Ovary (tissue), 9 donors: ENCODE results near the gene DCTPP1. TPM values are rescaled to one million over a fixed set of nuclear protein-coding genes. Genes with fewer than 3 reads are reported as not detected.

ENCODE experiments used
- DNase-seq, 5 donors: peaks; one replicate each; pipeline ENCODE4 v3.0.0-alpha.2; 2019 to 2020
- H3K27ac ChIP-seq, 2 donors: fragments of 200-600 bp; one replicate each; pipeline versions ENCODE4 v1.5.1 to v1.8.0; 2019 to 2022
- H3K27me3 ChIP-seq: fragments of 200-600 bp; one replicate; pipeline ENCODE4 v1.8.0; 2022
- H3K36me3 ChIP-seq: fragments of 200-600 bp; sonication (generic); one replicate; pipeline ENCODE4 v1.5.1; 2019
- H3K4me1 ChIP-seq: one replicate; pipeline ENCODE4 v1.8.1; 2013; ENCODE audit warnings: mild to moderate bottlenecking, moderate library complexity; ENCODE audit not compliant: insufficient read depth
- H3K4me3 ChIP-seq: fragments of 200-600 bp; sonication (generic); one replicate; pipeline ENCODE4 v1.5.1; 2017
- H3K9me3 ChIP-seq, 2 donors: fragments of 200-600 bp in 1 of 2; sonication (generic) in 1 of 2; one replicate each; pipeline versions ENCODE4 v1.5.1 to v1.8.1; 2013 to 2019; ENCODE audit warnings: mild to moderate bottlenecking in 1 of 2, moderate library complexity in 1 of 2
- EP300 ChIP-seq: sonication (generic); formaldehyde crosslinking; IDR thresholded peaks from one replicate; pipeline ENCODE4 v1.6.1; 2017; ENCODE audit warnings: antibody characterized with exemption
- POLR2A ChIP-seq: fragments of 450-650 bp; IDR thresholded peaks from one replicate; pipeline ENCODE4 v1.6.1; 2017; ENCODE audit warnings: antibody characterized with exemption, mild to moderate bottlenecking, moderate library complexity
- WGBS, 3 donors: extraction: QIAGEN DNeasy Blood & Tissue Kit in 1 of 3; methylation state at CpG; one replicate each; pipeline versions ENCODE4 v1.1.5 to v1.1.7; 2013 to 2017; 5-methylcytosine and 5-hydroxymethylcytosine counted together
- intact Hi-C, 4 donors: fragments of 100-400 bp; cut with DNase I; formaldehyde crosslinking; loops; one replicate each; pipeline versions ENCODE4 v1.11.0 to v1.15.1; 2022 to 2023
- polyA plus RNA-seq, 2 donors: library from polyadenylated mRNA; stranded (reverse); fragments of 200-250 nt in 1 of 2; fragments of 350-450 nt in 1 of 2; fragmentation: Illumina TruSeq in 1 of 2; extraction: RNeasy Lipid Tissue Mini Kit (QIAGEN cat#74804) in 1 of 2; gene quantifications; one replicate each; pipeline ENCODE4 v1.2.3, GENCODE V29; 2013 to 2014
- total RNA-seq, 7 donors: library from RNA; depleted of rRNA in 2 of 7; stranded (reverse); fragments of >200 nt in 2 of 7; fragmentation: NEBNext Ultra II Directional in 3 of 7; extraction: Animal tissue kit (Norgen Biotek cat#: 25700) in 3 of 7; gene quantifications; one replicate each; pipeline versions ENCODE4 v1.1.0 to v1.2.4, GENCODE V29; 2016 to 2023
- TF ChIP-seq, protein P1 (sequence below), 3 donors: fragments of 450-650 bp in 2 of 3; fragments of 200-600 bp in 1 of 3; IDR thresholded peaks; one replicate each; pipeline versions ENCODE4 v1.5.1 to v1.8.0; 2016 to 2022; ENCODE audit warnings: antibody characterized with exemption in 3 of 3, mild to moderate bottlenecking in 1 of 3
- donor health status: DM: no; HTN: no; CAD: no; lungs with moderate emphysema.
- donor health status: DM: no; HTN: no; CAD: no.
- donor health status: Bipolar disorder and iron deficiency.
- donor health status: DM: yes; HTN: yes; CAD: no.
- donor health status: DM: no; HTN: no; CAD: no.
- donor health status: DM: yes; HTN: yes; CAD: no.

DCTPP1 gene
- total and polyA plus RNA-seq, 9 donors = 13.2 to 34.4 (median 22.6) TPM

DNA sequence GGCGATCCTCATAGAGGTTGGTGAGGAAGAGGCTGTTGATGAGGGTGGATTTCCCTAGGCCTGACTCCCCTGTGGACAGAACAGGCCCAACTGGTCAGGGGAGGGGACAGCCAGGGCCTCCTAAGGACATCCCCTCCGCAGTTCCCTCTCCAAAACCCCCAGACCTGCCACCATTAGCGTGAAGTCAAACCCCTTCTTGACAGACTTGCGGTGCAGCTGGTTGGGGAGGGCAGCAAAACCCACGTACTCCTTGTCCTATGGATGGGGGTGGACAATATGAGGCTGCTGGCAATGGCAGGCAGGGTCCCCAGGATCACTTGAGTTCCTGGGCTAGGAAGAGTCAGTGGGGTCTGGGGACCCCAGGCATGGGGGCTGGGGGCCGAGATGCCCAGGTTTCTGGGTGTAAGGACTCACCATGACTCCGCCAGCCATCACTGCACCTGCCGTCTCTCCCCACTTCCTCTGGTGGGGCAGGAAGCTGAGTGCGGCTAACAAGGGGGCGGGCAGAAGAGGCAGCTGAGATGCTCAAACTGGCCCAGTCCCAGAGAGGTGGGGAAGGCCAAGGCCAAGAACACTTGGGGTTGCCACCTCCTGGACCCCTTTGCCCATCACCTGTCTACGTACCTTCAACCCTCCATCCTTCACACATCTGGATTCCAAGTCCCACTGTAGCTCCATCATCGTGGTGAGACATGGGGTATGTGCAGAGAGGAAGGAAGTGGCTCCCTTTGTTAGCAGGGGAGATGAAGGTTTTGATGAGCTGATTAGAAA is 47.5 kb downstream of the DCTPP1 start, which contains the start of gene SEPTIN1:
TSS of gene SEPTIN1 (minus strand) at position 451 of the 771 bp plus-strand sequence. CDS start at position 432, 19 bp downstream.
- Histone ChIP-seq H3K4me1 (peaks cover 4% of the 10 kb centered on the region), H3K9me3 (no peaks in the 10 kb centered on the region), H3K27ac (peak within 1 kb of the TSS in 1 of 2 donors; percentile 21), H3K4me3 (no peak within 1 kb of the TSS), H3K36me3 (no peaks in the 10 kb centered on the region), H3K27me3 (no peaks in the 10 kb centered on the region)
- DNase-seq = peak in 1 of 5 donors; percentile 39
- intact Hi-C loops = no loop called here
- 49 to 65% (median 56%) methylated on average over 12 of the region's 12 CpGs for WGBS, 3 donors
- TF ChIP-seq, protein P1, sequence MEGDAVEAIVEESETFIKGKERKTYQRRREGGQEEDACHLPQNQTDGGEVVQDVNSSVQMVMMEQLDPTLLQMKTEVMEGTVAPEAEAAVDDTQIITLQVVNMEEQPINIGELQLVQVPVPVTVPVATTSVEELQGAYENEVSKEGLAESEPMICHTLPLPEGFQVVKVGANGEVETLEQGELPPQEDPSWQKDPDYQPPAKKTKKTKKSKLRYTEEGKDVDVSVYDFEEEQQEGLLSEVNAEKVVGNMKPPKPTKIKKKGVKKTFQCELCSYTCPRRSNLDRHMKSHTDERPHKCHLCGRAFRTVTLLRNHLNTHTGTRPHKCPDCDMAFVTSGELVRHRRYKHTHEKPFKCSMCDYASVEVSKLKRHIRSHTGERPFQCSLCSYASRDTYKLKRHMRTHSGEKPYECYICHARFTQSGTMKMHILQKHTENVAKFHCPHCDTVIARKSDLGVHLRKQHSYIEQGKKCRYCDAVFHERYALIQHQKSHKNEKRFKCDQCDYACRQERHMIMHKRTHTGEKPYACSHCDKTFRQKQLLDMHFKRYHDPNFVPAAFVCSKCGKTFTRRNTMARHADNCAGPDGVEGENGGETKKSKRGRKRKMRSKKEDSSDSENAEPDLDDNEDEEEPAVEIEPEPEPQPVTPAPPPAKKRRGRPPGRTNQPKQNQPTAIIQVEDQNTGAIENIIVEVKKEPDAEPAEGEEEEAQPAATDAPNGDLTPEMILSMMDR (IDR thresholded peaks at IDR 0.05) = no peak
- TF ChIP-seq EP300 (no peak), POLR2A (no peak)

GRCh38 chr16:30381291-30382041 is 48.4 kb downstream of the DCTPP1 start:
- H3K36me3 ChIP-seq = no peaks in the 10 kb centered on the region
- TF ChIP-seq POLR2A = no peak
- H3K4me3 ChIP-seq = no peak overlapping the region
- peak in 1 of 5 donors; percentile 46 for DNase-seq
- H3K9me3 ChIP-seq = no peaks in the 10 kb centered on the region
- peaks cover 4% of the 10 kb centered on the region for H3K4me1 ChIP-seq
- intact Hi-C loops = no loop called here
- 71 to 79% (median 75%) methylated on average over 13 of the region's 13 CpGs for WGBS, 3 donors
- no peak overlapping the region for H3K27ac ChIP-seq
- no peaks in the 10 kb centered on the region for H3K27me3 ChIP-seq

DNA sequence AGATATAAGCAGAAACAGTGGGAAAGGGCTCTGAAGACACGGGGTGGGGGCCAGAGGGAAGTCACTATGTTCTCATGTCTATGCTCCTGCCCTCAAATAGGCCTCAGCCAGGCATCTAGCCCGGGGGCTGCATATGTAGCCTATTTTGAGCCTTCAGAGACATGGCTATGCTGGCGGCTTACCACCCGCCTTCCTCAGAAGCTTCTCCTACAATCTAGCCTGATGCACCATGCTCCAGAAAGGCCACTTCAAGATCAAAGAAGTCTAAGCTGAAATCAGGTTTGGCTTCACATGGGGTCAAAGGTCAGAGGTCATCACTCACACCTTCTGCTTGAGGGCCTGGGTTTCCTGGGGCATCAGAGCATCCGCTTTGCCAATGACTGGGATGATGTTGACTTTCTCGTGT is 49.0 kb downstream of the DCTPP1 start:
- H3K4me1 ChIP-seq = peaks cover 4% of the 10 kb centered on the region
- no peaks in the 10 kb centered on the region for H3K36me3 ChIP-seq
- no peaks in the 10 kb centered on the region for H3K9me3 ChIP-seq
- intact Hi-C loops = no loop called here
- no peak overlapping the region for H3K4me3 ChIP-seq
- DNase-seq = peak in 1 of 5 donors; percentile 33
- no peaks in the 10 kb centered on the region for H3K27me3 ChIP-seq
- H3K27ac ChIP-seq = no peak overlapping the region
- TF ChIP-seq EP300 (no peak), POLR2A (no peak)
- TF ChIP-seq, protein P1 (IDR thresholded peaks at IDR 0.05) = no peak
- WGBS, 3 donors = 74 to 76% (median 75%) methylated on average over 6 of the region's 6 CpGs

DNA sequence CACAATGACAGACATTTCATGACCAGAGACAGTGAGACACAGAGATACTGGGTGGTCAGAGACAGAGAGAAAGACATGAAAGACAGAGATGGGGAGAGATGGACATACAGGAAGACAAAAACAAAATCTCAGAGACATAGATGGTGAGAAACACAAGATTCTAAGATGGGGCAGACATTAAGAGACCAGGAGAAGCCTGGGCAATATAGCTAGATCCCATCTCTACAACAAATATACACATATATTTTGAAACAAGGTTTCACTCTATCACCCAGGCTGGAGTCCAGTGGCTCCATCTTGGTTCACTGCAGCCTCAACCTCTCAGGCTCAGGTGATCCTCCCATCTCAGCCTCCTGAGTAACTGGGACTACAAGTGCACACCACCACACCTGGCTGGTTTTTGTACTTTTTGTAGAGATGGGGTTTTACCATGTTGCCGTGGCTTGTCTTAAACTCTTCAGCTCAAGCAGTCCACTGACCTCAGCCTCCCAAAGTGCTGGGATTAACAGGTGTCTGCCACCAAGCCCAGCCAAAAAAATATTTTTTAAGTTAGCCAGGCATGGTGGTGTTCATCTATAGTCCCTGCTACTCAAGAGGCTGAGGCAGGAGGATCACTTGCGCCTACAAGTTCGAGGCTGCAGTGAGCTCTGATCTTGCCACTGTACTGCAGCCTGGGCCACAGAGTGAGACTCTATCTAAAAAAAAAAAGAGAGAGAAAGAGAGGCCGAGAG is 49.6 kb downstream of the DCTPP1 start:
- Histone ChIP-seq H3K4me3 (no peak overlapping the region), H3K36me3 (no peaks in the 10 kb centered on the region), H3K9me3 (no peaks in the 10 kb centered on the region), H3K27me3 (no peaks in the 10 kb centered on the region), H3K4me1 (peaks cover 4% of the 10 kb centered on the region), H3K27ac (no peak overlapping the region)
- DNase-seq = no peak
- intact Hi-C loops = no loop called here
- TF ChIP-seq, protein P1 (IDR thresholded peaks at IDR 0.05) = no peak
- TF ChIP-seq POLR2A (no peak), EP300 (no peak)
- 84% methylated on average over 4 of the region's 4 CpGs for WGBS, 3 donors
